Activated CD4-positive, alpha-beta T cell treated with anti-CD3 and anti-CD28 coated beads for 36 hours (primary cell): ENCODE data around the gene LMO1. TPM values are rescaled to one million over a fixed set of nuclear protein-coding genes. Genes with fewer than 3 reads are reported as not detected.

Experiments
- ATAC-seq: fragments of 200-7000 bp; cut with Tn5 transposase; one replicate; pipeline ENCODE4 v1.10.0; 2021; ENCODE audit warnings: mild to moderate bottlenecking, moderate library complexity
- CTCF ChIA-PET: fragments of 350-600 bp; sonication (Branson Sonifier 250); formaldehyde crosslinking; loops from one replicate; lab custom pipeline; 2021; ENCODE audit warnings: antibody characterized with exemption; lab: Charles Lee
- POLR2A ChIA-PET: fragments of 350-600 bp; sonication (Branson Sonifier 250); formaldehyde crosslinking; loops from one replicate; lab custom pipeline; 2021; ENCODE audit warnings: antibody characterized with exemption, inconsistent platforms; lab: Charles Lee
- DNase-seq: peaks from one replicate; pipeline ENCODE4 v3.0.0-alpha.2; 2020
- H3K27ac Mint-ChIP-seq: one replicate; pipeline ENCODE4 v1.8.0; 2021; ENCODE audit warnings: mixed read lengths
- H3K27me3 Mint-ChIP-seq: one replicate; pipeline ENCODE4 v1.8.0; 2021; ENCODE audit warnings: mixed read lengths
- H3K36me3 Mint-ChIP-seq: one replicate; pipeline ENCODE4 v1.8.0; 2021; ENCODE audit warnings: low read depth, mixed read lengths
- H3K4me1 Mint-ChIP-seq: one replicate; pipeline ENCODE4 v1.8.0; 2021; ENCODE audit warnings: mixed read lengths
- H3K4me3 Mint-ChIP-seq: one replicate; pipeline ENCODE4 v1.8.0; 2021; ENCODE audit warnings: mild to moderate bottlenecking, moderate library complexity, mixed read lengths
- H3K9me3 Mint-ChIP-seq: one replicate; pipeline ENCODE4 v1.8.0; 2021; ENCODE audit warnings: low read depth, mixed read lengths
- intact Hi-C, 2 experiments: fragments of 100-400 bp; cut with DNase I in 1 of 2; cut with micrococcal nuclease in 1 of 2; formaldehyde crosslinking; loops; one replicate each; pipeline versions ENCODE4 v1.14.2 to v1.15.1; 2022 to 2024; cut with DNase I, micrococcal nuclease
- total RNA-seq, 2 experiments: library from RNA; stranded (reverse); gene quantifications; one replicate each; pipeline ENCODE4 v1.2.3, GENCODE V29; 2021

The LMO1 gene
- total RNA-seq, 2 experiments from 2014 or later = not detected

GRCh38 chr11:8252388-8252787, 11.3 kb downstream of the LMO1 start:
- Mint-ChIP-seq H3K4me3 (no peak overlapping the region), H3K4me1 (no peaks in the 10 kb centered on the region), H3K9me3 (no peaks in the 10 kb centered on the region), H3K27me3 (no peaks in the 10 kb centered on the region), H3K36me3 (no peaks in the 10 kb centered on the region), H3K27ac (no peak overlapping the region)
- CTCF ChIA-PET = interaction anchor here (1.1 to 3.2 kb wide), 2 partner anchors 11 to 15 kb away, joined by 3 to 17 read pairs; partner anchors contain the start of gene LMO1
- POLR2A ChIA-PET = no interaction called here
- no peak for ATAC-seq
- intact Hi-C loops = no loop called here
- no peak for DNase-seq

GRCh38 chr11:8251616-8252295, 11.9 kb downstream of the LMO1 start:
- ATAC-seq (no peak), DNase-seq (no peak)
- H3K4me3 Mint-ChIP-seq = no peak overlapping the region
- intact Hi-C loops = no loop called here
- peaks cover 2% of the 10 kb centered on the region for H3K27me3 Mint-ChIP-seq
- ChIA-PET POLR2A (no interaction called here), CTCF (interaction anchor here (1.1 to 3.2 kb wide), 2 partner anchors 12 to 16 kb away, joined by 3 to 17 read pairs; partner anchors contain the start of gene LMO1)
- H3K27ac Mint-ChIP-seq = no peak overlapping the region
- H3K9me3 Mint-ChIP-seq = no peaks in the 10 kb centered on the region
- H3K4me1 Mint-ChIP-seq = no peaks in the 10 kb centered on the region
- no peaks in the 10 kb centered on the region for H3K36me3 Mint-ChIP-seq

- no peak for DNase-seq
- no peaks in the 10 kb centered on the region for H3K36me3 Mint-ChIP-seq
- peaks cover 2% of the 10 kb centered on the region for H3K27me3 Mint-ChIP-seq
- H3K4me3 Mint-ChIP-seq = no peak overlapping the region
- ChIA-PET POLR2A (no interaction called here), CTCF (no interaction called here)
- H3K4me1 Mint-ChIP-seq = no peaks in the 10 kb centered on the region
- ATAC-seq = no peak
- no peak overlapping the region for H3K27ac Mint-ChIP-seq
- no peaks in the 10 kb centered on the region for H3K9me3 Mint-ChIP-seq
- intact Hi-C loops = no loop called here
Observed at GRCh38 chr11:8250981-8251615, 12.6 kb downstream of the LMO1 start.

GRCh38 chr11:8250434-8250833, 13.2 kb downstream of the LMO1 start:
- peaks cover 4% of the 10 kb centered on the region for H3K27me3 Mint-ChIP-seq
- intact Hi-C loops = no loop called here
- no peak overlapping the region for H3K4me3 Mint-ChIP-seq
- ATAC-seq = no peak
- H3K4me1 Mint-ChIP-seq = no peaks in the 10 kb centered on the region
- H3K9me3 Mint-ChIP-seq = no peaks in the 10 kb centered on the region
- no peak for DNase-seq
- CTCF ChIA-PET = interaction anchor here (1.0 to 5.8 kb wide), 2 partner anchors 14 to 67 kb away, joined by 3 to 45 read pairs; partner anchors contain the start of gene LMO1
- POLR2A ChIA-PET = no interaction called here
- no peaks in the 10 kb centered on the region for H3K36me3 Mint-ChIP-seq
- H3K27ac Mint-ChIP-seq = no peak overlapping the region

GRCh38 chr11:8249482-8249881, 14.2 kb downstream of the LMO1 start:
- ChIA-PET POLR2A (no interaction called here), CTCF (interaction anchor here (1.0 to 5.8 kb wide), 3 partner anchors 15 to 318 kb away, joined by 3 to 45 read pairs (median 4); partner anchors contain the start of gene LMO1)
- Mint-ChIP-seq H3K27me3 (peaks cover 4% of the 10 kb centered on the region), H3K36me3 (no peaks in the 10 kb centered on the region), H3K4me1 (no peaks in the 10 kb centered on the region), H3K9me3 (no peaks in the 10 kb centered on the region), H3K4me3 (no peak overlapping the region), H3K27ac (no peak overlapping the region)
- ATAC-seq (no peak), DNase-seq (no peak)
- intact Hi-C loops = no loop called here

GRCh38 chr11:8248786-8249185, 14.9 kb downstream of the LMO1 start:
- H3K27me3 Mint-ChIP-seq = peaks cover 4% of the 10 kb centered on the region
- ChIA-PET CTCF (interaction anchor here (1.3 to 5.8 kb wide), 2 partner anchors 15 to 319 kb away, joined by 4 to 45 read pairs; partner anchors contain the start of gene LMO1), POLR2A (no interaction called here)
- no peaks in the 10 kb centered on the region for H3K4me1 Mint-ChIP-seq
- no peak overlapping the region for H3K4me3 Mint-ChIP-seq
- H3K36me3 Mint-ChIP-seq = no peaks in the 10 kb centered on the region
- ATAC-seq (no peak), DNase-seq (no peak)
- no peak overlapping the region for H3K27ac Mint-ChIP-seq
- H3K9me3 Mint-ChIP-seq = no peaks in the 10 kb centered on the region
- intact Hi-C loops = no loop called here

- Mint-ChIP-seq H3K27ac (no peak overlapping the region), H3K9me3 (no peaks in the 10 kb centered on the region), H3K4me1 (no peaks in the 10 kb centered on the region), H3K27me3 (peaks cover 4% of the 10 kb centered on the region), H3K36me3 (no peaks in the 10 kb centered on the region), H3K4me3 (no peak overlapping the region)
- intact Hi-C loops = loop anchor here in 1 of 2 experiments (1.0 kb wide), 1 partner anchor 319 kb away; no protein-coding TSS in a partner anchor
- ChIA-PET POLR2A (no interaction called here), CTCF (interaction anchor here (0.5 to 5.8 kb wide), 7 partner anchors 9 to 891 kb away, joined by 3 to 45 read pairs (median 3); partner anchors contain the start of gene LMO1)
- DNase-seq = peak; percentile 59
- ATAC-seq = peak; percentile 47
Observed at GRCh38 chr11:8247312-8247711, 16.4 kb downstream of the LMO1 start.

- no peak for ATAC-seq
Observed at GRCh38 chr11:8243458-8243857, 20.2 kb downstream of the LMO1 start.

GRCh38 chr11:8242499-8243280, 21.0 kb downstream of the LMO1 start:
- no peak for DNase-seq
- Mint-ChIP-seq H3K36me3 (no peaks in the 10 kb centered on the region), H3K27ac (no peak overlapping the region), H3K27me3 (peaks cover 6% of the 10 kb centered on the region), H3K4me1 (no peaks in the 10 kb centered on the region), H3K9me3 (no peaks in the 10 kb centered on the region), H3K4me3 (no peak overlapping the region)
- ChIA-PET POLR2A (no interaction called here), CTCF (interaction anchor here (0.7 kb wide), 1 partner anchor 12 kb away, joined by 3 read pairs; no protein-coding TSS in a partner anchor)
- intact Hi-C loops = no loop called here
- ATAC-seq = no peak

More at GRCh38 chr11:8243458-8243857, 20.2 kb downstream of the LMO1 start:
- Mint-ChIP-seq H3K27ac (no peak overlapping the region), H3K4me1 (no peaks in the 10 kb centered on the region), H3K4me3 (no peak overlapping the region), H3K36me3 (no peaks in the 10 kb centered on the region), H3K9me3 (no peaks in the 10 kb centered on the region), H3K27me3 (peaks cover 6% of the 10 kb centered on the region)
- CTCF ChIA-PET = interaction anchor here (0.7 kb wide), 1 partner anchor 13 kb away, joined by 3 read pairs; no protein-coding TSS in a partner anchor
- DNase-seq = no peak
- intact Hi-C loops = no loop called here
- POLR2A ChIA-PET = no interaction called here

GRCh38 chr11:8242118-8242475, 21.6 kb downstream of the LMO1 start:
- H3K9me3 Mint-ChIP-seq = no peaks in the 10 kb centered on the region
- CTCF ChIA-PET = interaction anchor here (0.6 kb wide), 1 partner anchor 566 kb away, joined by 3 read pairs; no protein-coding TSS in a partner anchor
- no peak for DNase-seq
- ATAC-seq = no peak
- H3K4me1 Mint-ChIP-seq = no peaks in the 10 kb centered on the region
- H3K36me3 Mint-ChIP-seq = no peaks in the 10 kb centered on the region
- H3K4me3 Mint-ChIP-seq = no peak overlapping the region
- H3K27ac Mint-ChIP-seq = no peak overlapping the region
- POLR2A ChIA-PET = no interaction called here
- intact Hi-C loops = no loop called here
- peaks cover 6% of the 10 kb centered on the region for H3K27me3 Mint-ChIP-seq
